Kidney epithelial cell (primary cell): ENCODE results near the gene DIO1. TPM values are rescaled to one million over a fixed set of nuclear protein-coding genes. Genes with fewer than 3 reads are reported as not detected.

ENCODE experiments used
- DNase-seq: peaks from one replicate; pipeline ENCODE4 v3.0.0-alpha.2; 2010; ENCODE audit warnings: low read depth
- H3K27me3 ChIP-seq: 2 replicates; pipeline ENCODE4 v1.6.0; 2011; ENCODE audit warnings: low read length; ENCODE audit not compliant: control insufficient read depth, insufficient read depth
- H3K36me3 ChIP-seq: 2 replicates; pipeline ENCODE4 v1.5.1; 2011; ENCODE audit warnings: low read length; ENCODE audit not compliant: control insufficient read depth, insufficient read depth
- H3K4me3 ChIP-seq: 2 replicates; pipeline ENCODE4 v1.5.1; 2011; ENCODE audit warnings: low read depth, mild to moderate bottlenecking, control low read depth, low read length
- total RNA-seq: library from RNA; depleted of rRNA; stranded (reverse); fragments of >200 nt; gene quantifications from 2 replicates; pipeline ENCODE4 v1.2.3, GENCODE V29; 2015
- TF ChIP-seq, protein P1 (sequence below): IDR thresholded peaks from 2 replicates; pipeline ENCODE4 v1.5.1; 2011; ENCODE audit warnings: mild to moderate bottlenecking, moderate library complexity, low read length, control low read depth, inconsistent platforms; ENCODE audit not compliant: insufficient read depth, poor library complexity, severe bottlenecking

The DIO1 gene
- total RNA-seq = not detected in 2 replicates

GRCh38 chr1:53893999-53894636, at the start of gene DIO1:
DIO1 (plus strand) TSS chr1:53894187; CDS start chr1:53894211, 24 bp downstream.
- Histone ChIP-seq H3K36me3 (no peaks in the 10 kb centered on the region), H3K4me3 (no peak within 1 kb of the TSS), H3K27me3 (no peaks in the 10 kb centered on the region)
- no peak for DNase-seq
- TF ChIP-seq, protein P1, sequence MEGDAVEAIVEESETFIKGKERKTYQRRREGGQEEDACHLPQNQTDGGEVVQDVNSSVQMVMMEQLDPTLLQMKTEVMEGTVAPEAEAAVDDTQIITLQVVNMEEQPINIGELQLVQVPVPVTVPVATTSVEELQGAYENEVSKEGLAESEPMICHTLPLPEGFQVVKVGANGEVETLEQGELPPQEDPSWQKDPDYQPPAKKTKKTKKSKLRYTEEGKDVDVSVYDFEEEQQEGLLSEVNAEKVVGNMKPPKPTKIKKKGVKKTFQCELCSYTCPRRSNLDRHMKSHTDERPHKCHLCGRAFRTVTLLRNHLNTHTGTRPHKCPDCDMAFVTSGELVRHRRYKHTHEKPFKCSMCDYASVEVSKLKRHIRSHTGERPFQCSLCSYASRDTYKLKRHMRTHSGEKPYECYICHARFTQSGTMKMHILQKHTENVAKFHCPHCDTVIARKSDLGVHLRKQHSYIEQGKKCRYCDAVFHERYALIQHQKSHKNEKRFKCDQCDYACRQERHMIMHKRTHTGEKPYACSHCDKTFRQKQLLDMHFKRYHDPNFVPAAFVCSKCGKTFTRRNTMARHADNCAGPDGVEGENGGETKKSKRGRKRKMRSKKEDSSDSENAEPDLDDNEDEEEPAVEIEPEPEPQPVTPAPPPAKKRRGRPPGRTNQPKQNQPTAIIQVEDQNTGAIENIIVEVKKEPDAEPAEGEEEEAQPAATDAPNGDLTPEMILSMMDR = no peak

GRCh38 chr1:53847980-53848379, 46.0 kb upstream of the DIO1 start:
- no peak overlapping the region for H3K4me3 ChIP-seq
- H3K27me3 ChIP-seq = no peaks in the 10 kb centered on the region
- H3K36me3 ChIP-seq = no peaks in the 10 kb centered on the region
- no peak for DNase-seq
- TF ChIP-seq, protein P1 = no peak

GRCh38 chr1:53850082-53850673, 43.8 kb upstream of the DIO1 start:
- DNase-seq = no peak
- TF ChIP-seq, protein P1 = no peak
- H3K27me3 ChIP-seq = no peaks in the 10 kb centered on the region
- H3K4me3 ChIP-seq = no peak overlapping the region
- H3K36me3 ChIP-seq = no peaks in the 10 kb centered on the region

DNA sequence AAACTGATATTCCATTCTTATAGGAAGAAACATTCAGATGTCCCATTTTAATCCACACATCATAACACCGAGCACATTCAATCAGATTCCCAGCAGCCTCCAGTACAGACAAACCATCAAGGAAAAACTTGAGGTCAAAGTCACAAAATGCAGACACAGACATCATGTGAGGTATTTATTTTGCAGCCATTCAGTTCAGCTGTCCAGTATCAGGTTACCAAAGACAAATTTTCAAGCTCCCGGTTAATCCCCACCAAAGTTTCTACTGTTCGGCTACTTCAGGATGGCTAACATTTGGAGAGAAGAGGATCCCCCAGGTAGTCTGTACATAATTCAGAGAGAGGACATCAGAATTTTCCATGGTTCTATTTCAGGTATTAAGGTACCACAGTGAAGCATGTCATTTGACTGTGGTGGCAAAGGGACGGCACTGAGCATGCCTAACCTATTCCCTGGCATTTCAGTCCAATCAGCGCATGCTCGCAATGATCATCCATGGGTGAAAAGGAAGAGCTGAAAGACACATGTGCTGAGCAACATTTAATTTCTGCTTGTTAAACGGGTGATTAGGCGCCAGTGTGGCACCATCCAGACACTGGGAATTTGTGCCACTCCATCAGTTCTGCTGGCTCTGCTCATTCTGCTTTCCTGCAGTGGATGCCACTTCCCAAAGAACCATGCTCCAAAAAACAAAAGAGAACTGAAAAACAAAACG, 42.3 kb upstream of the DIO1 start:
- no peaks in the 10 kb centered on the region for H3K36me3 ChIP-seq
- H3K27me3 ChIP-seq = no peaks in the 10 kb centered on the region
- no peak overlapping the region for H3K4me3 ChIP-seq
- no peak for DNase-seq
- TF ChIP-seq, protein P1 = no peak

GRCh38 chr1:53860967-53861411, 33.0 kb upstream of the DIO1 start:
- TF ChIP-seq, protein P1 = peak; percentile 89
- Histone ChIP-seq H3K36me3 (no peaks in the 10 kb centered on the region), H3K4me3 (no peak overlapping the region), H3K27me3 (no peaks in the 10 kb centered on the region)
- DNase-seq = peak; percentile 5
